Astrocyte (in vitro differentiated cells and primary cell): Measurements from ENCODE around the gene COPS6. TPM values are rescaled to one million over a fixed set of nuclear protein-coding genes. Genes with fewer than 3 reads are reported as not detected.

Experiments
- DNase-seq: peaks from one replicate; pipeline ENCODE4 v3.0.0-alpha.2; 2010; ENCODE audit warnings: low read depth
- FAIRE-seq: peaks from 2 replicates; lab custom pipeline; 2011; peaks lifted over from hg19 to GRCh38; lab: Jason Lieb, UNC
- H2AFZ ChIP-seq: 2 replicates; pipeline ENCODE4 v1.6.0; 2012; ENCODE audit warnings: low read depth, low read length, inconsistent platforms
- H3K27ac ChIP-seq: 2 replicates; pipeline ENCODE4 v1.5.1; 2011; ENCODE audit warnings: low read depth, low read length, inconsistent platforms
- H3K27me3 ChIP-seq: 2 replicates; pipeline ENCODE4 v1.6.0; 2011; ENCODE audit warnings: low read length, inconsistent platforms; ENCODE audit not compliant: insufficient read depth
- H3K36me3 ChIP-seq: 2 replicates; pipeline ENCODE4 v1.5.1; 2011; ENCODE audit warnings: low read length, inconsistent platforms; ENCODE audit not compliant: insufficient read depth
- H3K4me1 ChIP-seq: 2 replicates; pipeline ENCODE4 v1.5.1; 2011; ENCODE audit warnings: low read length, inconsistent platforms; ENCODE audit not compliant: insufficient read depth
- H3K4me2 ChIP-seq: 2 replicates; pipeline ENCODE4 v1.6.0; 2012; ENCODE audit warnings: low read length, inconsistent platforms
- H3K4me3 ChIP-seq: 2 replicates; pipeline ENCODE4 v1.5.1; 2011; ENCODE audit warnings: low read depth, mild to moderate bottlenecking, low read length, inconsistent platforms; ENCODE audit not compliant: insufficient read depth
- H3K79me2 ChIP-seq: 2 replicates; pipeline ENCODE4 v1.6.0; 2012; ENCODE audit warnings: mild to moderate bottlenecking, low read length, inconsistent platforms; ENCODE audit not compliant: insufficient read depth
- H3K9ac ChIP-seq: 2 replicates; pipeline ENCODE4 v1.6.0; 2012; ENCODE audit warnings: mild to moderate bottlenecking, low read length, inconsistent platforms
- H3K9me3 ChIP-seq: 2 replicates; pipeline ENCODE4 v1.5.1; 2012; ENCODE audit warnings: low read depth, mild to moderate bottlenecking, low read length, inconsistent platforms; ENCODE audit not compliant: insufficient read depth
- H4K20me1 ChIP-seq: 2 replicates; pipeline ENCODE4 v1.6.0; 2012; ENCODE audit warnings: low read length, inconsistent platforms; ENCODE audit not compliant: insufficient read depth
- H3K27ac Mint-ChIP-seq: one replicate; pipeline ENCODE4 v1.8.0; 2021; ENCODE audit warnings: mild to moderate bottlenecking, mixed read lengths; ENCODE audit not compliant: unreplicated experiment
- H3K27me3 Mint-ChIP-seq: one replicate; pipeline ENCODE4 v1.8.0; 2021; ENCODE audit warnings: low read depth, mixed read lengths; ENCODE audit not compliant: unreplicated experiment
- H3K36me3 Mint-ChIP-seq: one replicate; pipeline ENCODE4 v1.8.0; 2021; ENCODE audit warnings: low read depth, mixed read lengths; ENCODE audit not compliant: unreplicated experiment
- H3K4me1 Mint-ChIP-seq: one replicate; pipeline ENCODE4 v1.8.0; 2021; ENCODE audit warnings: low read depth, mixed read lengths; ENCODE audit not compliant: unreplicated experiment
- H3K4me3 Mint-ChIP-seq: one replicate; pipeline ENCODE4 v1.8.0; 2021; ENCODE audit warnings: mild to moderate bottlenecking, moderate library complexity, mixed read lengths; ENCODE audit not compliant: unreplicated experiment
- H3K9me3 Mint-ChIP-seq: one replicate; pipeline ENCODE4 v1.8.0; 2021; ENCODE audit warnings: mild to moderate bottlenecking, mixed read lengths; ENCODE audit not compliant: unreplicated experiment
- EZH2 ChIP-seq: IDR thresholded peaks from 2 replicates; pipeline ENCODE4 v1.6.1; 2012; ENCODE audit warnings: mild to moderate bottlenecking, low read length, inconsistent platforms; ENCODE audit not compliant: insufficient read depth
- total RNA-seq: library from RNA; stranded (reverse); gene quantifications from 2 replicates; pipeline ENCODE4 v1.2.1, GENCODE V29; 2021
- TF ChIP-seq, protein P1 (sequence below): IDR thresholded peaks from 2 replicates; pipeline ENCODE4 v1.5.1; 2011; ENCODE audit warnings: low read depth, mild to moderate bottlenecking, inconsistent platforms, low read length, moderate library complexity; ENCODE audit not compliant: insufficient read depth

The COPS6 gene
- total RNA-seq, 1 donor from 2014 or later: 95.3 TPM

- no peak overlapping the region for H3K27ac ChIP-seq
- Mint-ChIP-seq H3K9me3 (no peaks in the 10 kb centered on the region), H3K4me3 (no peak overlapping the region), H3K4me1 (peaks cover 14% of the 10 kb centered on the region), H3K27me3 (no peaks in the 10 kb centered on the region), H3K27ac (peak overlapping the region; percentile 75), H3K36me3 (peaks cover 42% of the 10 kb centered on the region)
- FAIRE-seq (no peak), DNase-seq (no peak)
- no peaks in the 10 kb centered on the region for H3K27me3 ChIP-seq
- peaks cover 79% of the 10 kb centered on the region for H3K36me3 ChIP-seq
- H3K4me3 ChIP-seq: no peak overlapping the region
- H3K9me3 ChIP-seq: no peaks in the 10 kb centered on the region
- H3K9ac ChIP-seq: peak overlapping the region; percentile 8
- peaks cover 86% of the 10 kb centered on the region for H3K79me2 ChIP-seq
- peaks cover 59% of the 10 kb centered on the region for H4K20me1 ChIP-seq
- H3K4me2 ChIP-seq: no peak overlapping the region
- TF ChIP-seq EZH2: no peak
- TF ChIP-seq, protein P1, sequence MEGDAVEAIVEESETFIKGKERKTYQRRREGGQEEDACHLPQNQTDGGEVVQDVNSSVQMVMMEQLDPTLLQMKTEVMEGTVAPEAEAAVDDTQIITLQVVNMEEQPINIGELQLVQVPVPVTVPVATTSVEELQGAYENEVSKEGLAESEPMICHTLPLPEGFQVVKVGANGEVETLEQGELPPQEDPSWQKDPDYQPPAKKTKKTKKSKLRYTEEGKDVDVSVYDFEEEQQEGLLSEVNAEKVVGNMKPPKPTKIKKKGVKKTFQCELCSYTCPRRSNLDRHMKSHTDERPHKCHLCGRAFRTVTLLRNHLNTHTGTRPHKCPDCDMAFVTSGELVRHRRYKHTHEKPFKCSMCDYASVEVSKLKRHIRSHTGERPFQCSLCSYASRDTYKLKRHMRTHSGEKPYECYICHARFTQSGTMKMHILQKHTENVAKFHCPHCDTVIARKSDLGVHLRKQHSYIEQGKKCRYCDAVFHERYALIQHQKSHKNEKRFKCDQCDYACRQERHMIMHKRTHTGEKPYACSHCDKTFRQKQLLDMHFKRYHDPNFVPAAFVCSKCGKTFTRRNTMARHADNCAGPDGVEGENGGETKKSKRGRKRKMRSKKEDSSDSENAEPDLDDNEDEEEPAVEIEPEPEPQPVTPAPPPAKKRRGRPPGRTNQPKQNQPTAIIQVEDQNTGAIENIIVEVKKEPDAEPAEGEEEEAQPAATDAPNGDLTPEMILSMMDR: no peak
- peaks cover 43% of the 10 kb centered on the region for H3K4me1 ChIP-seq
- H2AFZ ChIP-seq: no peak overlapping the region
Observed at GRCh38 chr7:100093925-100094486, 5.2 kb downstream of the COPS6 start.

DNA sequence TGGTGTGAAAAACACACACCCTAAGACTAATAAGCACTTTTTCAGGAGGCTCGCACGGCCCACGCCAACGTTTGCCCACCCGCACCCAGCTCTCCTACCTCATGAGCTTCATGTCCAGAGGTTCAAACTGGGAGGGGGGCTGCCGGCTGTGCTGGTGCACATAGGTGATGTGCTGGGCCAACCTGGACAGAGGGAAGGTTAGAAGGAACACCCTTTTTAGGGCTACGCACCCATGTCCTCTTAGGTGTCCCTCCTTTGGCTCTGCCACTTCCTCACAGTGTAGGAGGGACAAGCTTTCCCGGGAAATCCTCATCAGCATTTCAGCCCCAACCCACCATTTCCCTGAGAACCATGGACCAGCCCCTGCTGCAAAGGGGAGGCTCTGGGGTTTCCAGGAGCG, 6.5 kb downstream of the COPS6 start:
- H3K9ac ChIP-seq: no peak overlapping the region
- H2AFZ ChIP-seq: no peak overlapping the region
- Mint-ChIP-seq H3K9me3 (no peaks in the 10 kb centered on the region), H3K27ac (no peak overlapping the region), H3K27me3 (no peaks in the 10 kb centered on the region), H3K36me3 (peaks cover 45% of the 10 kb centered on the region), H3K4me3 (peak overlapping the region; percentile 15), H3K4me1 (peaks cover 18% of the 10 kb centered on the region)
- TF ChIP-seq, protein P1: no peak
- no peak for TF ChIP-seq EZH2
- peaks cover 67% of the 10 kb centered on the region for H4K20me1 ChIP-seq
- no peak overlapping the region for H3K4me3 ChIP-seq
- H3K9me3 ChIP-seq: no peaks in the 10 kb centered on the region
- H3K4me1 ChIP-seq: peaks cover 41% of the 10 kb centered on the region
- H3K36me3 ChIP-seq: peaks cover 83% of the 10 kb centered on the region
- DNase-seq (no peak), FAIRE-seq (no peak)
- no peak overlapping the region for H3K27ac ChIP-seq
- no peak overlapping the region for H3K4me2 ChIP-seq
- H3K79me2 ChIP-seq: peaks cover 89% of the 10 kb centered on the region
- no peaks in the 10 kb centered on the region for H3K27me3 ChIP-seq

- Histone ChIP-seq H3K4me2 (no peak overlapping the region), H2AFZ (no peak overlapping the region), H3K4me1 (peaks cover 37% of the 10 kb centered on the region), H3K9ac (no peak overlapping the region), H4K20me1 (peaks cover 63% of the 10 kb centered on the region), H3K79me2 (peaks cover 89% of the 10 kb centered on the region), H3K27ac (no peak overlapping the region), H3K36me3 (peaks cover 79% of the 10 kb centered on the region), H3K9me3 (no peaks in the 10 kb centered on the region), H3K27me3 (no peaks in the 10 kb centered on the region), H3K4me3 (no peak overlapping the region)
- Mint-ChIP-seq H3K36me3 (peaks cover 45% of the 10 kb centered on the region), H3K27ac (no peak overlapping the region), H3K9me3 (no peaks in the 10 kb centered on the region), H3K4me1 (peaks cover 18% of the 10 kb centered on the region), H3K4me3 (no peak overlapping the region), H3K27me3 (no peaks in the 10 kb centered on the region)
- no peak for DNase-seq
- TF ChIP-seq, protein P1: no peak
- TF ChIP-seq EZH2: no peak
- no peak for FAIRE-seq
Observed at GRCh38 chr7:100095704-100096103, 6.9 kb downstream of the COPS6 start.
